KG1 (cell line): ENCODE data around the gene PRRC2B.
"Not testable (repeated sequence)": the region's sequence is repeated elsewhere in the genome, so short reads cannot be mapped to it uniquely, and the experiment has no call there.

ENCODE experiments used
- DNase-seq: peaks from one replicate; lab custom pipeline; 2025; lab: John Stamatoyannopoulos, UW

The PRRC2B gene

GRCh38 chr9:131539223-131539923 is 145.5 kb downstream of the PRRC2B start:
- no peak for DNase-seq

DNA sequence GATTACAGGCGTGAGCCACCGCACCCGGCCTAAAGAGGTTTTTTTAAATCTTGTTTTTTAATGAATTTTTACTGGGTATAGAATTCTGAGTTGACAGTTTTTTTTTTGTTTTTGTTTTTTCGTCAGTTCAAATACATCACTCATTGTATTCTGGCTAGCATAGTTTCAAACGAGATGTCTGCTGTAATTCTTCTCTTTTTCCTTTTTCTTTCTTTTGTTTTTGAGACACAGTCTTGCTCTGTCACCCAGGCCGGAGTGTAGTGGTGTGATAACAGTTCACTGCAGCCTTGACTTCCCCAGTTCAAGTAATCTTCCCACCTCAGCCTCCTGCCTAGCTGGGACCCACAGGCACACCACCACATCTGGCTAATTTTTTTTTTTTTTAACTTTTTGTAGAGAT is 149.3 kb downstream of the PRRC2B start:
- DNase-seq, result no peak

GRCh38 chr9:131545003-131545785 is 151.3 kb downstream of the PRRC2B start, which contains the start of gene PRRT1B:
Gene PRRT1B, plus strand, starts transcription at chr9:131545523. Its CDS starts 93 bp downstream, at chr9:131545616.
- no peak for DNase-seq

GRCh38 chr9:131545786-131546335 is 152.0 kb downstream of the PRRC2B start:
- DNase-seq, result no peak

DNA sequence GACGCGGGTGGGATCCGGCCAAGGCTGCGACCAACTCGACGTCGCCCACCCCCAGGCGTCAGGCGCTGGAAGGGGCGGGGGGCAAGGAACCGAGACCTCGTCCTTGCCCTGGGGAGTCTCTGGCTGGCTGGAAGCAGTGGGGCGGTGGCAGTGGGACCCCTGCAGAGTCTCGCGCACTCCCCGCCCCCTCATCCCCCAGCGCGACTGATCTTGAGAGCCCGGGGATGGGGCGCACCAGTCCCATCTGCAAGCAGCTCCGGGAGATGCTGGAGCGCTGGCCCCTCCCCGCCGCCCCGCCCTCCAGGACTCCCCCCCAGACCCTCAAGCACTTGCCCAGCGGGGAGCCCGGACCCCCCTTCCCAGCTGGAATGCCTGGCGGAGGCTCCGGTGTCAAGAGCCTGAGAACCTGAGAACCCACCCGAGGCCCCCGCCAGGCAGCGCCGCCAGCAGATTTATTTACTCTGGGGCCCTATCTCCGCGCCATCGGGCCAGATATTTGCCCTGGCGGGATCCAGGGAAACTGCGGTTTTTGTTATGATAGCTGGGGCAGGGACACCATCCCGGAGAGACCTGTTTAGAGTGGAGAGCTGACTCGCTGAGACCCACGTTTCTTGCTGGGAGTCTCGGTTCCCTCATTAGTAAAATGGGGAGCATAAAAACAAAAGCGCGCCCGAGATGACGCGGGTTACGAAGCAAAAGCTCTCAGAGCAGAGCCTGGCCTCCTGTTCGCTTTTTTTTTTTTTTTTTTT is 152.6 kb downstream of the PRRC2B start:
- no peak for DNase-seq

- not testable (repeated sequence) for DNase-seq
Observed at GRCh38 chr9:131549186-131549585, 155.3 kb downstream of the PRRC2B start.
